SKM-1 treated with dmso at 0.1 percent for 144 hours (cell line): ENCODE results near the gene PRKAR1B.

Experiments used
- DNase-seq: peaks from one replicate; lab custom pipeline; 2025; ENCODE audit not compliant: unreplicated experiment; lab: John Stamatoyannopoulos, UW

Gene PRKAR1B

DNA sequence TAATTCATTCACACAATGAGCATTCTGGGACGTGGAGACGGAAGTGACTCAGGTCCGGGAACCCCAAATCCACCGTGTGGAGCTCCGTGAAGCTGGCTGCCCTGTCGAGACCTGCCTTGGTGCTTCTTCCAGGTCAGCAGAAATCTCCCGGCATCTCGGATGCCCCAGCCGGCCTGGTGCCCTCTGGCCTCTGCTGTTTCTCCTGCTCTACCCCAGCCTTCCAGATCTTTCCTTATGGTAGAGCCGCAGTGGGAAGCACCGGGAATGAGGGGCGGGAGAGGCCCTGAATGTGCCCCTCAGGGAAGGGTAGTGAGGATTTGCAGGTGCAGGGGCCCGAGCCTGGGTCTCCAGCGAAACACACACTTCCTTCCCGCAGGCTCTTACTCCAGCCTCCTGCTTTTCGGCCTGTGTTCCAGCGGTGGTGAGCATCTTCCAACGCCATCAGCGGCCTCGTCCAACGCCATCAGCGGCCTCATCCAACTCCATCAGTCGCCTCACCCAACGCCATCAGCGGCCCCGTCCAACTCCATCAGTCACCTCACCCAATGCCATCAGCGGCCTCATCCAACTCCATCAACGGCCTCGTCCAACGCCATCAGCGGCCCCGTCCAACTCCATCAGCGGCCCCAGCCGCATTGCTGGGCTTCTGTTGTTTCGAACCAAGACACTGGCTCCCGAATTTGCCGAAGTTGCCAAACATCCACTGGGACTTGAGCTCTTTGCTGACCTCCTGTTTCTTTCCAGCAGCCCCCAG lies 150.4 kb downstream of the PRKAR1B start:
- DNase-seq, result no peak

DNA sequence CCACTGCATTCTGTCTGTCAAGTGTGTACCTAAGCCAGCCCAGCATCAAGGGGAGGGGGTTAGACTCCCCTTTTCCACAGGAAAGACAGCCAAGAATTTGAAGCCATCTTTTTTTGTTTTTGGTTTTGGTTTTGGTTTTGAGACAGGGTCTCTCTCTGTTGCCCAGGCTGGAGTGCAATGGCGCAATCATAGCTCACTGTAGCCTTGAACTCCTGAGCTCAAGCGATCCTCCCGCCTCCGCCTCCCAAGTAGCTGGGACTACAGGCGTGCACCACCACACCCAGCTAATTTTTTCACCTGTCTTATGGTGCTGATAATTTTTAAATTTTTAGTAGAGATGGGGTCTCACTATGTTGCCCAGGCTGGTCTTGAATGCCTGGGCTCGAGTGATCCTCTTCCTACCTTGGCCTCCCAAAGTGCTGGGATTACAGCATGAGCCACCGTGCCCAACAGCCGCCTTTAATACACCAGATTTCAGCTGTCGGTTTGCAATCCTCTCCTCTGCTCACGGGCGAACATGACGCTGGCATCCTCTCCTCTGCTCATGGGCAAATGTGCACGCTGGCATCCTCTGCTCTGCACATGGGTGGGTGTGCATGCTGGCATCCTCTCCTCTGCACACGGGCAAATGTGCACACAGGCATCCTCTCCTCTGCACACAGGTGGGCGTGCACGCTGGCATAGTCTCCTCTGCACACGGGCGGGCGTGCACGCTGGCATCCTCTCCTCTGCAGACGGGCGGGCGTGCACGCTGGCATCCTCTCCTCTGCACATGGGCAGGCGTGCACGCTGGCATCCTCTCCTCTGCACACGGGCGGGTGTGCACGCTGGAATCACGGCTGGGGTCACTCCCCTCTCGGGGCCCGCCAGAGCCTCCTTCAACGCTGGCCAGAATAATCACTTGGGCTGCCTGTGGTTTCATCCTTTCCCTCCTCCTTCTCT lies 151.4 kb downstream of the PRKAR1B start:
- DNase-seq, result no peak

DNA sequence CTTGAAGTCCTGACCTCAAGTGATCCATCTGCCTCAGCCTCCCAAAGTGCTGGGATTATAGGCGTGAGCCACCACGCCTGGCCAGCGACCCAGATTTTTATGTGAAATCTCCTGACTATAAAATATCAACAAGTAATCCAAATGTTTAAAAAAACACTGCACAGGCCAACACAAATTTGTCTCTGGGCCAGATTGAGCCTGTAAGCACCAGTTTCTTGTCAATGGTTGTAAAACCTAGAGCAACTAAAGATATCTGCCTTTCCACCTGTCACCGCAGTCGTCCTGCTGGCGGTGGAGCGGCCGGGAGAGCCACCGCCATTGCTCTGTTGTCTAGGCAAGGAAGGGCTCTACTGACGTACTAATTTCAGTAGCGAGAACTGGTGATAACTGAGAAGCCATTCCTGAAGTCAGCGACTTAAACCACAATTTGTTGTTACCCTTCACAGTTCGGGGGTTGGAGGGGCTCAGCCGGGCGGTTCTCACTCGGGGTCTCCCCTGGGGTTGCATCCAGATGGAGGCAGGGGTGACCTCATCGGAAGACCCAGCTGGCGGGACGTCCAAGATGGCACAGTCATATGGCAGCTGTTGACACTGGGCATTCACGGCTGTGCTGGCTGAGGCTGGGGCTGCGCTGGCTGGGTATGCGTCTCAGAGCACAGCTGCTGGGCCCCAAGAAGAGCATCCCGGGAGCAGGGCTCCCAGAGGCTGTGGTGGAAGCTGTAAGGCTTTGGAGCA lies 152.3 kb downstream of the PRKAR1B start:
- DNase-seq, result no peak

DNA sequence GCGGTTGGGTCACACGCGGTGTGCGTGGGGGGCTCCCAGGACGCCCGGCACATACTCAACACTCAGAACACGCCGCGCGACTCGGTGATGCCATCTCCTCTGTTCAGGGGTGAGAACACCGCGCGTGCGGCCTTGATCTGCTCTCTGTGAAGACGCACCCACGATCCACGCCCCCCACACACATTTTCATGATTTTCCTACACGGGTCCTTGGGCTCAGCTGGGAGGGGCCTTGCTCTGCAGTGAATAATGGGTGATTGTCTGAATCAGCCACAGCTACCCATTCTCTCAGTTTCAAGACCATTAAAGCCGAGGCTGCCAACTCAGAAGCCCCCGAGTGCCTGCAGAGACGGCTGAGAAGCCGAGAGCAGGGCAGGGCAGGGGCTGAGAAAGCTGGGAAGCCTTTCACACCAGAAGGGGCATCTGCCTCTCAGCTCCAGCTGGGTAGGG lies 153.1 kb downstream of the PRKAR1B start:
- DNase-seq, result no peak

DNA sequence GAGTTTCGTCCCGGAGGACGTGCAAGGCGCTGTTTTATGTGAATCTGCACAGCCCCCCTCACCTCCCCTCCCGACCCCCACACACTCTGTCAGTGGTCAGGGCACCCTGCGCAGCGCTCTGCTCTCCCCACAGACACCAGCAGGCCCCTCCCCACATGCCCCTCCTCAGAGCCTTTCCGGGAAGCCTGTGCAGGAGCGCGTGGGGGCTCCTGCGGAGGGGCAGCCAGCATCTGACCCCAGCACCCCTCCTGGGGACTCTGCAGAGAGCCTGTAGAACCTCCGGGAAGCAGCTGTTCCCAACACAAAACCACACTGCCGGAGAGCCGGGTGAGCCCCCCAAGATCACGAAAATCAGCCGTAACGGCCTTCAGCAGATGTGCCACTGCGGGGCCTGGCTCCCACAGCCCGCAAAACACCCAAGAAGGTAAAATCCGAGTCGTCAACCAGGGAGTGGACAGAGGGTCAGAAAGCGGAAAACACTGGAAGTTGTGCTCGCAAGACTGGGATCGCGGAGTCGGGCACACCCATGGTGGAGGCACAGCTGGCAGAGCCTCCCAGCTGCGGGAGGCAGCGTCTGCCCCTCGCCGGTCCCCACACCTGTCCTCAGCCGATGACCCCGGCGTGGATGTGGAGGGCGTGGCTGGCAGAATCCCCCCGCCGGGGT lies 153.7 kb downstream of the PRKAR1B start:
- no peak for DNase-seq

DNA sequence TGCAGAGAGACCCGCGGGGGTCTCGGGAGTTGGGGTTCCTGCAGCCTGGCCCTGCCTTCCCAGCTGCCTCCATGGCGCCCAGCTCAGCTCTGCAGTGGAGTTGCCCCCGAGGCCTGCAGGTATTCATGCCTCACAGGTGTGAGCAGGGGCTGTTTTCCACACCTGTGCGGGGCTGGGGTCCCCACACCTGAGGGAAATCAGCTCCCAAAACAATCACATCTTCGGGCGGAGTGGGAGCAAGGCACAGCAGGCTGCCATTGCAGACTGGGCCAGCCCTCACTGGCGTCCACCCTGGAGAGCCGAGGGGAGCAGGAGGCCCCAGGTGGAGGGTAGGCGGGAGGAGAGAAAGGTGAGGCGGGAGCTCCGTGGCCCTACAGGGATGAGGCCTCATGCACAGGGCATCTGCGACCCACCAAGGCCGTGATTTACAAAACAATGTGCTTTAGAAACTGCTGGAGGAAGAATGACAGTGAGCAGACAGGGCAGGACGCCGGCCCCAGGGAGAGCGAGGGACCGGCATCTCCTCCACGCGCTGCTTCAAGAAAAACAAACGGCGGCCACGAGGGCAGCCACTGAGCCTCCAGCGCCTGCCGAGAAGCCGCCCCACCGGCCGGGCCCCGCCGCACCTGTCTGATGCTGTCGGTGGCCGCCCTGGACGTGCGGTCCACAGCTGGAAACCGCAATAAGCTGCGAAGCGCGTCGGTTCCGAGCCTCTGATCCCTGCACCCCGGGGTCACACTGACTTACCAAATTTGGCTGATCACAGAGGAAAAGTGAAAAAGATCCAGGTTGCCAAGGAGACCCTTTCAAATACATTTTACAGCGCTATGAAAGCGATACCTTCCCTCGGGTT lies 154.4 kb downstream of the PRKAR1B start:
- no peak for DNase-seq

DNA sequence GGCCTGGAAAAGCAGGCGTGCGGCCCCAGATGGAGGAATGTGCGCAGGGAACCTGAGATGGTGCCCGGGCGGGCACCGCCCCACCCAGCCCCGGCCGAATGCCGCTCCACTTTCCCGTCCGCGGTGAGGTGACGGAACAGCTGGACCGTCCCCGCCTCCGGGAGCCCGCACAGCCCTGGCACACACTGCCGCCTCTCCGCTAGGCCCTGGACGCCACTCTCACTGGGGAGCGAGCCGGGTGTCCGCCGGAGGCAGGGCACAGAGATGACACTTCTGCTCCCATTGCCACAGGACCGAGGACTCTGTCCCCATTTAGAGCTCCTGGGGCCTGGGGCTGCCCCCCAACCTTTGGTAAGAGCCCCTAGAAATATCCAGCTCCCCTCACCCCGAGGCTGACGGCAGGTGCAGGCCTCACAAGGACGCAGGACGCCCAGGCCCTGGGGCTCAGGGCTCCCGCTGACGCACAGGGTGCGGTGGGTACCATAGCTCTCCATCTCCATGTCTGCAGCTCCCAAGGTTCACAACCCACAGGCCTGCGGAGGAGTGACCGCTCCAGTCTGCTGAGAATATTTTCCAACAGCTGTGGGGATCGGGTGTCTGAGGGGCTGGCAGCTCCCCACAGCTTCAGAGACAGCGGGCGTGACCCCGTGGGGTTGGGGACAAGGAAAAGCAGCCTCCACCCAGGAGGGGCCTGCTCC lies 155.2 kb downstream of the PRKAR1B start:
- no peak for DNase-seq

DNA sequence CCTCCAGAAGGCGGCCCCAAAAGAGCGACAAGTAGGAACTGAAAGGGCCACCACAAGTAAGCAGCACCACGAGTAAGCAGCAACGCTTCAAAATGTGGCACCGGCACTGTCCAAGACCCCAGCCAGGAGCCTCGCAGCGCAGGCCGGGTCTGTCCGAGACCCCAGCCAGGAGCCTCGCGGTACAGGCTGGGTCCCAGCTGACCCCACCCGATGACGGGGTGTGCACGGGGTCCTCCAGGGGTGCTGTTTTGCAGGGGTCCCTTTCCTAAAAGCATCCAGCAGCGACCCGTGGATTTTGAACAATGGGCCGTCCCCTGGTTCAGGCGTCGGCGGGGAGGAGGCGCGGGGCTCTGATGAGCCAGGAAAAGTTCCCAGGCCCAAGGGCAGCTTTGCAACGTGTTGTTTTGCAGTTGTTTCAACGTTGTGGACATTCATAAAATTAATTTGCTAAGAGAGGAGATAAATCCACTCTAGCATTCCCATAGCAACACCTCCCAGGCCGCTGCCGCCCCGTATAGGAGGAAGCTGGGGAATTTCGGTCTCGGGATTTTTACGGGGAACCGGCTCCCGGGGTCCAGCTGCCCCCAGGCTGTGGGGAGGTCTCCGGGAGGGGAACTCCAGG lies 155.9 kb downstream of the PRKAR1B start:
- no peak for DNase-seq

DNA sequence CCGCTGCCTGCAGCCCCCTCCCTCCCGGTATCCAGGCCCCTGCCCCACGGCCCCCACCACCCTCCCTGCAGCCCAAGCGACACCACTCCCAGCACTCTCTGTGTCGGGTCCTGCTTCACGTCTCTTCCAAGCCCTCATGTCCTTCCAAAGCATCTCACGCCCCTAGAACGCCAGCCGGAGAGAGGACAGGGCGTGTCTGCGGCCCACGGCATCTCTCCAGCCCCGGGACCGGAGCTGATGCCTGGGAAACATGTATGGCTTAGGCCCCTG lies 156.3 kb downstream of the PRKAR1B start:
- no peak for DNase-seq

DNA sequence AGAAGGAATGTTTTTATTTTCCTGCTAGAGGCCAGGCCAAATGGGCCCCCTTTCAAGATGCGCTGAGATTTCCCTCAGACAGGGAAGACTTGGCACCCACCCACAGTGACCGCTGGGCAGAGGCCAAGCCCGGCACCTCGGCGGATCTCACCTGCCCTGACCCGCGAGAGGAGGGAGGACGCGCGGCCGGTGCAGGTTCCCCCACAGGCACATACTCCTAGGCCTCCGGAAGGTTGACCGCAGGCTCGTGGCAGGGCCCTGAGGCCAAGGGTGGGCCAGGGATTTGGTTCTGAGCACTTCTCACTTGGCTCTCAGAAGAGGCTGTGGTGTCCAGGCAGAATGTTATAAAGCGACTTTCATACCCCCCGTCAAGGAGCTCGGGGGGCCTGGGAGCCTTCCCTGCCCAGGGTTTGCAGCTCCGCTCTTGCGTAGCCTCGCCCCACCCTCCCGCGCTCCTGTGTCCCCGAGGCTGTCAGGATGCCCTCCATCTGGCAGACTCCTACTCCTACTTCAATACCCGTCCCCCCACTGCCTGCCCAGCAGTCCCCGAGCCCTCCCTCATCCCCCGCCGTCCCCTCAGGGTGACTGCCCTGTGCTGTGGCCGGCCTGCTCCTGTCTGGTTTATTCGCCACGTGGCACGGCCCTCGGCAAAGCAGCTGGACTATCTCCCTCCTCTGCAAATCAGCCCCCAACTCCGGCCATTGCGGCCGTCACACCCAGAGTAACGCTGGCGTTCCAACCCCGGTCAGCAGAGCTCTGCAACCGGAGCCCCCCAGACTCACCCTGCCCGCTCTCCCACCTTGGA lies 156.9 kb downstream of the PRKAR1B start:
- DNase-seq, result no peak

DNA sequence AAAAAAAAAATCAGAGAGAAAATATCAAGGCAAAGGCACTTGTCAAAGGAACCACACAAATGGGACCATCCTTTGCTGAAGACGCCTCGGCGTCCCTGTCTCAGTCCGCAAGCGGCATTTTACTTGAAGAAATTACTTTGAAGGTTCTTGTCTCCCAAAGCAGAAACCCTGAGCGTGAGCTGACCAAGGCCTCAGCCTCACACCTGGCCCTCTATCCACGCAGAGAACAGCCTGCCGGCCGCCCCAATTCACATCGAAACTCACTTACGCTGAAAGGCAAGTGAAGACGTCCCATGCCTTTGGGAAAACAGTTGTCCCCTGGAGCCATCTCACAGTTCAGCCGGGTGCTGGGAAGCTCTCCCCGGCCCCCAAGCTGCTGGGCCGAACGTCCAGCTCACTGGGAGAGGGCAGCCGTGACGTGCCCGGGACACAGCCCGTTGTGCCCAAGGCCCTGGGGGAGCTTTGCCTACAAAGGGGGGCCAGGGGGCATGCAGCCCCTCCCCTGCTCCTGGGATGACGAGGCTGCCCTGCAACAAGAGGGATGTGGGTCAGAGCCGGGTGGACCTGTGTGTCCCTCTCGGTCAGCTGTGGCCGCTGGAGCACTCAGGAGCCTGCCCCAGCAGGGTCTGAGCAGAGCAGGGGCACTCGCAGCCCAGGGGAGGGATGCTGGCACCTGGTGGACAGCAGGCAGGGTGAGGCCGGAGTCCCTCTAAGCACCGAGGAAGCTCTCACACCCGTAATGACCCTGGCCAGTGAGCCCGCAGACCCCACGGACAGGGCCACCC lies 157.8 kb downstream of the PRKAR1B start:
- DNase-seq, result no peak

DNA sequence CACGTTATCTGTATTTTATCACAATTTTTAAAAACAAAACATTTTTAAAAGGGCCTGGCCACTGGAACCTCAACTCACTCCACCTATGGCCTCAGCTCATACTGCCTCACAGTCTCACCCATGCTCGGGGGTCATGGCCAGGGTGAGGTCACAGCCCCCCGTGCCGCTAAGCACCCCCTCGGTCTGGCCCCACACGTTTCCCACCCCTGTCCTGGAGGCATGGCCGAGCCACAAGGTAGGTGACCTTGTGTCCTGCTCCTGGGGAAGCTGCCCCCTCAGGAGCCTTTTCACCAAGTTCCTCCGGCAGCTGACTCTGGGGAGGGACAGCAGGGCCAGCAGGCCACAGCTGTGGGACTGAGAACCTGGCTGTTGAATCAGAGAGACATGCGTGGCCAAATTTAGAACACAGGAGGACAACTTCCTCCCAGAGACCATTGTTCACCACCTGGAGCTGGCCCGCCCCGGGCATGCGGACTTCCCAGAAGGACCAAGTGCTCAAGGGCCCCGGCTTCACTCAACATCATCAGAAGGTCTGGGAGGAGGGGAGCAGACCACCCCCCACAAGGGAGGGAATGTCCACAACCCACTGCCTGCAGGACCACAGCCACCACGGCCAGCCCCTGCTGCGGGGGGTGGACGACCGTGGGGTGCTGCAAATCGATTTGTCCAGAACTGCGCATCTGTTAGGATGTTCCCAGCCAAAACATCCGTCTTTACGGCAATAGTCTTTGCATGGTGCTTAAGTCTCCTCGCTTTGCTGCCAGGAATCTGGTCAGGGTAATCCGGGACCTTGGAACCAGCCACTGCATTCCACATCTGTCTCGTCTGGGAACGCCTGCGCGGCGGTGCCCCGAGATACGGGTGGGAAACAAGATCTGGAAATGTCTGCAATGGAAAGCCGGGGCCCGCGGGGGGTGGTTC lies 158.8 kb downstream of the PRKAR1B start:
- DNase-seq, result no peak

DNA sequence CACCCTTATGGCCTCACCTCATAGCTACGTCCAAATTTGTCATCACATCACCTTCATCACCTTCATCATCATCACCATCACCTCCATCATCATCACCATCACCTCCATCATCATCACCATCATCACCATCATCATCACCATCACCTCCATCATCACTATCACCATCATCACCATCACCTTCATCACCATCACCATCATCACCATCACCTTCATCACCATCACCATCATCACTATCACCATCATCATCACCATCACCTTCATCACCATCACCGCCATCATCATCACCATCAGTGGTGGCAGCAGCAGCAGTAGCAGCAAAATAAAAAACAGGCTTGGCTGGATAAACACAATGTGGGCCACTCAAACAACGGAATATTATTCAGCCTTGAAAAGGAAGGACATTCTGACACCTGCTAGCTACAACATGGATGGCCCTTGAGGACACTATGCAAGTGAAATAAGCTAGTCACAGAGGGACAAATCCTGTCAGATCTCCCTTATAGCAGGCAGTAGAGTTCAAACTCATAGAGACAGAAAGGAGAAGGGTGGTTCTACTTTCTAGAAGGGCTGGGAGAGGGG lies 159.7 kb downstream of the PRKAR1B start:
- DNase-seq, result no peak

DNA sequence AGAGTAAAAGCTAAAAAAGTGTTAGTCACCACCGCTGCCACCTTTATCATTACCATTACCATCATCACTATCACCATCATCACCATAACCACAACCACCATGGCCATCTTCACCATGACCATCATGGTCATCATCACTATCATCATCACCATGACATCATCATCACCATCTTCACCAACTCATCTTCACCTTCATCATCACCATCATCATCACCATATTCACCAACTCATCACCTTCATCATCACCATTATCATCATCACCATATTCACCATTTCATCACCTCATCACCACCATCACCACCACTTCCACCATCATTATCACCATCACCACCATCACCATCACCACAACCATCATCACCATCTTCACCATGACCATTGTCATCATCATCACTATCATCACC lies 161.0 kb downstream of the PRKAR1B start:
- no peak for DNase-seq

DNA sequence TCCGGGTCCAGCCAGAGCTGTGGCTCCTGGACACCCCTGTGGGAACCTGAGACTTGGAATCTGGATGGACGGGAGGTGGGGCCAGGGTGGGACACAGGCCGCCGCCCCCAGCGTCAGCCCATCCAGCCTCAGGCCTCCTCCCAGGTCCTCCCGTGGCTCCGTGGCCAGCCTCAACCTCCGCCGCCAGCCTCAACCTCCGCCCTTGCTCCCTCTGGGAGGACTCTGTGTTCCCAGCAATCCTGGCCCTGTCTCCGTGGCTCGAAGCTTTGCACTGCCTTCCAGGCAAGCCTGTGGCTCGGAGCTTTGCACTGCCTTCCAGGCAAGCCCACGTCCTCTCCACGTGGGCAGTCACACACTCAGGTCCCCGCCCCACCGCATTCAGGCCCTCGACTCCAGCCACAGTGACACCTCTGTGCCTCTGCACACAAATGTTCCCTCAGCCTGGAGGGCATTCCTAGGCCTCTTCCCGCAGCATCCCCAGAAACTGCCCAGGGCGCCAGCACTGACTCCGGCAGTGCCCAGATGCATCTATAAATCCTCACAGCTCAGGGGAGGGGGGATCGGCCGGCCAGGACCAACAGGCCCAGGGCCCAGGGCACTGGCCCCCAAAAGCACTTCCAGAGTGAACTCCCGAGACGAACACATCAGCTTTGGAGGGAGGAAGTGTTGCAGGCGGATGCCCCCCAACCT lies 162.8 kb downstream of the PRKAR1B start:
- no peak for DNase-seq
